ENCODE measurements around the gene CACNA2D3. TPM values are rescaled to one million over a fixed set of nuclear protein-coding genes. Genes with fewer than 3 reads are reported as not detected.

Gene CACNA2D3
- total RNA-seq, 4 donors from 2014 or later: 0.94 to 3.6 (median 2.1) TPM

GRCh38 chr3:54361746-54362283, 239.5 kb downstream of the CACNA2D3 start:
- no peak for TF ChIP-seq CTCF (IDR thresholded peaks at IDR 0.05; ENCODE audit: low read depth)

DNA sequence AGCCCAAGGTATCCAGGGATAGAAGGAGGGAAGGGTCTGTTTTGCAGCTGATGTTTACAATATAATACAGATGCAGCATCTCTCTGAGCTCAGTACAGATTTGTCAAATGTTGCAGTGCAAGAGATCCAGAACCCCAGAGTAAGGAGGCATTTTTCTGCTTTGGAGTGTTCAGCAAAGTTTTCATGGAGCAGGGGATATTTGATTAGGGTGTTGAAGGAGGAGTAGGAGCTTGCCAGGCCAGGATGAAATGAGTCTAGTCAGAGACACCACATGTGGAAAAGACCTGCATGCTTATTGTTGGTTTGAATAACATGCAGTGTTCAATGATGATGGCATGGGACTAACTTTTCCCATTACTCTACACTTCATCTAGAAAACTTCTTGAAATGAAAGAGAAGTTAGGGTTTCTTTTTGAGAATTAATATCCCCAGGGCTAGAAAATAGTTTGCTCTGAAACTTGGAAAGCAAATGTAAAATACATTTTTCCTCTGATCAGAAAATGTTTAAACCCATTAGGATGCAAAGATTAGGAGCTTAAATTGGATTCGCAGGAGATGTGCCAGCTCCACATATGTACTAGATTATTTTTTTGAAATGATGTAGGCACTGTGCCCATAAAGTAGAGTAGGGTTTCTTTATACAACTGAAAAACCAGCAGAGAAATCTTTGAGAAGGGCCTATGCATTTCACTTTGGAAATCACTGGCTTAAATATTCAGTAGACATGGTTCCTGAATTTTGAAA, 243.8 kb downstream of the CACNA2D3 start:
- TF ChIP-seq CTCF (IDR thresholded peaks at IDR 0.05; ENCODE audit: low read depth): no peak

DNA sequence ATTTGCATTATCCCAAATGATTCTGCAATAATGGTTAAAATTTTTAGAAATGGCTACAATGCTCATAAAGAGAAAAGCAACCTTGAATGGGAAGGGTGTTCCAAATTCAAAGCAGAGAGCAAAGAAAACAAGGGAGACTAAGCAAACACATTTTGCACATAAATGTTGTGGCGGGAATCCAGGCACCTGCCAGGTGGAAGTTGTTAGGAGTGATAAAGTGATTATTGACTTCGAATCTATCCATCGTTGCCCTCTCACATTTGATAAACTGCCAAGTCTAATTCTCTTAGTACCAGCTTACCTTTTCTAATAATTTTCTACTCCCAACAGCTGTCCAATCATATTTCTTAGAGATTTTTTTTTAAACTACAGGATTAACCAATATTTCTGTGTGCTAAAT, 244.5 kb downstream of the CACNA2D3 start:
- TF ChIP-seq CTCF (IDR thresholded peaks at IDR 0.05; ENCODE audit: low read depth): no peak

DNA sequence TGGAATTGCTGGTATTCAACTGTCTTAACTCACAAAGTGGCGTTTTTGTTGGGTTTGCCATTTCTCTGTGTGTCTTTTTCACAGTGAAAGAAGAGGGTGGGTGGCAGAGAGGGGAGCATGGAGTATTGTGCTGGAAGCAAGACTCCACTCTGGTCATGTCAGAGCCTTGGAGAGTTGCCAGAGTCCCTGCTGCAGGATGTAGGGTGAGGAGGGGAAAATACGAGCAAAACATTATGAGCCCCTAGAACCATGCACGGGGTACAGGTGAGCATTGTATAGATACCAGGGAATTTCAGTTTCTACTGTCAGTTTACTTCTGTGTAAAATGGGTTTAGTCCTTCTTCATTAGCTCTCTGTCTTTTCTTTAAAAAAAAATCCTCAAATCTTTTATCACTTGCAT, 249.9 kb downstream of the CACNA2D3 start:
- TF ChIP-seq CTCF (IDR thresholded peaks at IDR 0.05; ENCODE audit: low read depth): no peak

- TF ChIP-seq CTCF (IDR thresholded peaks at IDR 0.05; ENCODE audit: low read depth): no peak
These were observed 252.0 kb downstream of the CACNA2D3 start for GRCh38 chr3:54374214-54374852.

GRCh38 chr3:54376142-54376807, 253.9 kb downstream of the CACNA2D3 start:
- no peak for TF ChIP-seq CTCF (IDR thresholded peaks at IDR 0.05; ENCODE audit: low read depth)
